ENCODE measurements around the gene ATP6AP1. TPM values are rescaled to one million over a fixed set of nuclear protein-coding genes. Genes with fewer than 3 reads are reported as not detected.

The ATP6AP1 gene
- polyA plus RNA-seq, 1 experiment = 143 TPM

GRCh38 chrX:154401045-154401799, 27.3 kb upstream of the ATP6AP1 start:
- TF ChIP-seq, protein P1, sequence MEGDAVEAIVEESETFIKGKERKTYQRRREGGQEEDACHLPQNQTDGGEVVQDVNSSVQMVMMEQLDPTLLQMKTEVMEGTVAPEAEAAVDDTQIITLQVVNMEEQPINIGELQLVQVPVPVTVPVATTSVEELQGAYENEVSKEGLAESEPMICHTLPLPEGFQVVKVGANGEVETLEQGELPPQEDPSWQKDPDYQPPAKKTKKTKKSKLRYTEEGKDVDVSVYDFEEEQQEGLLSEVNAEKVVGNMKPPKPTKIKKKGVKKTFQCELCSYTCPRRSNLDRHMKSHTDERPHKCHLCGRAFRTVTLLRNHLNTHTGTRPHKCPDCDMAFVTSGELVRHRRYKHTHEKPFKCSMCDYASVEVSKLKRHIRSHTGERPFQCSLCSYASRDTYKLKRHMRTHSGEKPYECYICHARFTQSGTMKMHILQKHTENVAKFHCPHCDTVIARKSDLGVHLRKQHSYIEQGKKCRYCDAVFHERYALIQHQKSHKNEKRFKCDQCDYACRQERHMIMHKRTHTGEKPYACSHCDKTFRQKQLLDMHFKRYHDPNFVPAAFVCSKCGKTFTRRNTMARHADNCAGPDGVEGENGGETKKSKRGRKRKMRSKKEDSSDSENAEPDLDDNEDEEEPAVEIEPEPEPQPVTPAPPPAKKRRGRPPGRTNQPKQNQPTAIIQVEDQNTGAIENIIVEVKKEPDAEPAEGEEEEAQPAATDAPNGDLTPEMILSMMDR (IDR thresholded peaks at IDR 0.05; ENCODE audit: insufficient read depth, low read depth, low read length) = no peak
- H3K36me3 ChIP-seq (ENCODE audit: control insufficient read depth, insufficient read depth, low read length) = peaks cover 12% of the 10 kb centered on the region
- no peak overlapping the region for H3K4me3 ChIP-seq (ENCODE audit: low read depth, low read length)
- no peaks in the 10 kb centered on the region for H3K27me3 ChIP-seq (ENCODE audit: control insufficient read depth, insufficient read depth, low read length)
- no peak for DNase-seq (ENCODE audit: low read depth)
- ChIA-PET POLR2A (interaction anchor here (0.5 to 0.6 kb wide), 2 partner anchors 22 to 109 kb away, joined by 6 to 7 read pairs; no protein-coding TSS in a partner anchor), CTCF (interaction anchor here (1.2 kb wide), 1 partner anchor 28 kb away, joined by 5 read pairs; no protein-coding TSS in a partner anchor)

DNA sequence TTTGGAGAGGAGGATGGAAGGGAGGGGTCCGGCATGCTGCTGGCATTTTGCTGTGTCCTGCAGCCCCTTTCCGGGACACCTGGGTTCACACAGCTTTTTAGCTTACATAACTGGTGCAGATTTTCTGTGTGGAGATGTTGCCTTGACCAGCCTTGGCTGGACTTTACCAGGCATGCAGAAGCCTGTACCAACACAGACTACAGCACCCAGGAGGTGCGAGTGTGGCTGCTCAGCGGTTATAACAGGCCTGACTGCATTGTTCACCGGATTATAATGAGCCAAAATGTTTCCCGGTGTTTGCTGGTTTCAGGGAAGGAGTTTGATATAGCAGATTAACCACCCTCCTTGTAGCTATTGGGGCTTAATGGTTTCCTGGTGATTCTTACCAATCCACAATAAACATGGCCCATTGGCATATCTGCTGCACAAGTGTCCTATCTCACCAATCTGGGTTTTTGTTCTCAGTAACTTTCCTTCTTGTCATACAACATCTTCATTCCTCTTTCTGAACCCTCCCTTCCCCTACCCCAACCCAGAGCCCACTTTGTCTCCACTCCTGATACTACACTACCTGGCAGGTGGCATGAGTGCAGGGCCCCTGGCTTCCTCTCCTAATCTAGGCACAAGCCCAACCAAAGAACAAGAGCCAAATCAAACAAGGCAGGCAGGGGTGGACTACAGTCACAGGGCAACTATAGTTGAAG, 26.4 kb upstream of the ATP6AP1 start:
- Histone ChIP-seq H3K27me3 (ENCODE audit: control insufficient read depth, insufficient read depth, low read length) (no peaks in the 10 kb centered on the region), H3K36me3 (ENCODE audit: control insufficient read depth, insufficient read depth, low read length) (peaks cover 12% of the 10 kb centered on the region), H3K4me3 (ENCODE audit: low read depth, low read length) (no peak overlapping the region)
- TF ChIP-seq, protein P1 (IDR thresholded peaks at IDR 0.05; ENCODE audit: insufficient read depth, low read depth, low read length) = no peak
- CTCF ChIA-PET = no interaction called here
- no peak for DNase-seq (ENCODE audit: low read depth)
- POLR2A ChIA-PET = interaction anchor here (0.5 to 0.6 kb wide), 2 partner anchors 21 to 108 kb away, joined by 6 to 7 read pairs; no protein-coding TSS in a partner anchor

GRCh38 chrX:154402622-154403127, 25.8 kb upstream of the ATP6AP1 start:
- H3K36me3 ChIP-seq (ENCODE audit: control insufficient read depth, insufficient read depth, low read length) = peaks cover 12% of the 10 kb centered on the region
- ChIA-PET CTCF (no interaction called here), POLR2A (no interaction called here)
- H3K4me3 ChIP-seq (ENCODE audit: low read depth, low read length) = no peak overlapping the region
- no peak for DNase-seq (ENCODE audit: low read depth)
- TF ChIP-seq, protein P1 (IDR thresholded peaks at IDR 0.05; ENCODE audit: insufficient read depth, low read depth, low read length) = no peak
- H3K27me3 ChIP-seq (ENCODE audit: control insufficient read depth, insufficient read depth, low read length) = no peaks in the 10 kb centered on the region

GRCh38 chrX:154403192-154403591, 25.3 kb upstream of the ATP6AP1 start:
- DNase-seq (ENCODE audit: low read depth) = no peak
- POLR2A ChIA-PET = no interaction called here

More at GRCh38 chrX:154403192-154403591, 25.3 kb upstream of the ATP6AP1 start:
- Histone ChIP-seq H3K36me3 (ENCODE audit: control insufficient read depth, insufficient read depth, low read length) (peaks cover 12% of the 10 kb centered on the region), H3K27me3 (ENCODE audit: control insufficient read depth, insufficient read depth, low read length) (no peaks in the 10 kb centered on the region), H3K4me3 (ENCODE audit: low read depth, low read length) (no peak overlapping the region)
- TF ChIP-seq, protein P1 (IDR thresholded peaks at IDR 0.05; ENCODE audit: insufficient read depth, low read depth, low read length) = no peak
- CTCF ChIA-PET = no interaction called here
